HG03280 (cell line): ENCODE measurements around the gene RBBP7.

Experiments
- ATAC-seq: cut with Tn5 transposase; IDR thresholded peaks from one replicate; pipeline ENCODE4 v1.9.1; 2021; ENCODE audit warnings: mild to moderate bottlenecking, moderate library complexity; ENCODE audit not compliant: unreplicated experiment

RBBP7 gene

GRCh38 chrX:16870095-16870861 lies at the start of gene RBBP7:
TSS of gene RBBP7 (minus strand) at chrX:16870362. CDS start at chrX:16870053, 309 bp downstream.
- peak; percentile 74 for ATAC-seq

DNA sequence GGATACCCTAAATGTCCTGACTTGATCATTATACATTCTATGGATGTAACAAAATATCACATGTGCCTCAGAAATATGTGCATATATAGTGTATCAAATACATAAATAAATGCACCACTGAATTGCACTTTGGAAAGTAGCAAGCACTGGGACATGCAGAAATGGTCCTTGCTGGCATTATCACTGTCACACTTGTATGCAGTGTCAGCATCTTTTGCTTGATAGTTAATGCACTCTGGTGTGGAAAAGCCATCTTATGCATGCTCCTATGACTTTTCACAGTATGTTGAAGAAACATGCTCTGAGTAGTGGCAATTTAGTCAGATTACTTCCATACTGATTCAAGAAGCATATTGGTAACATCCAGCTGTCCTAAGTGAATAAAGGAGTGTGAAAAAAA lies 48.8 kb upstream of the RBBP7 start:
- no peak for ATAC-seq

- ATAC-seq = no peak
These were observed 47.0 kb upstream of the RBBP7 start for GRCh38 chrX:16917120-16917519.

DNA sequence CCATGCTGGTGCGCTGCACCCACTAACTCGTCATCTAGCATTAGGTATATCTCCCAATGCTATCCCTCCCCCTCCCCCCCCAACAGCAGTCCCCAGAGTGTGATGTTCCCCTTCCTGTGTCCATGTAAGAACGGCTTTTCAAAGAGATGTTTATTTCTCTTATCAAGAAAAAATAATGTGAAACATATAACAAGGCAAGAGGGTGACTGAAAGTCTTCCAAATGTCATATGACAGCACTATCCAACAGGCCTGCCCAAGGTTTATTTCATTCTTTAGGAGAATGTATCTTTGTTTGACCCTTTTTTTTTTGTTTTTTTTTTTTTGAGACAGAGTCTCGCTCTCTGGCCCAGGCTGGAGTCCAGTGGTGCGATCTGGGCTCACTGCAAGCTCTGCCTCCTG lies 46.4 kb upstream of the RBBP7 start:
- ATAC-seq = no peak

DNA sequence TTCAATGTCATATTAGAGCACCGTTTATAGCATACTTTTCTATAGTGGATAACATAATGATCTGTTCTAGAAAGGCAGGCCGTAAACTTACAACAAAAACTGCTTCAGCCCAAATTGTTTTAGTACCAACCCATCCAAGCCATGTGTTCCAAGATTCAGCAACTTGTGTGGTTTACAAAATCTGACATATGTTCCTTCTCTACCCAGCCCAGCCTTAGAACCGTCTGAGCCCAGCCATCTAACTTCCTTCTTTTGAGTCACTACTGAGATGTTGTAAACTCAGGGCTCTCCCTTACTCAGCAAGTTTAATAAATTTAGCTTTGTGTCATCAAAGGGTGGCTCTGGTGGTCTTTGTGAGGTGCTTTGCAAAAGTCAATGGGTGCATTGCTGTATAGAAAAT lies 43.9 kb upstream of the RBBP7 start:
- ATAC-seq = no peak

DNA sequence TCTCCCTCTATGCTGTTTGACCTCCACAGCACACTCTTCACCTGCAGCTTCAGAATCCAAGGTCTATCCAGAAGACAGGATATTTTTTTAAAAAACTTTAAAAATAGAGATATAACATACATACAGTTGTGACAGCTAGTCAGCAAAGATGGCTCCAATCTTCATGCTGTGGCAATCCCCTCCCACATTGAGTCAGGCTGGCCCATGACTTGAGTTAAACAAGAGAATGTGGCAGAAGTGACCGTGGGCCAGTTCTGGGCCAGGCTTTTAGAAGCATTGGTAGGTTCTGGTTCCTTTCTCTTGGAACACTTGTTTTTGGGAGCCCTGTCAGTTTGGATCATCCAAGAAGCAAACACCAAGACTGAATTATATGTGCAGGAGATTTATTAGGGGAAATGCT lies 40.2 kb upstream of the RBBP7 start:
- ATAC-seq = no peak

DNA sequence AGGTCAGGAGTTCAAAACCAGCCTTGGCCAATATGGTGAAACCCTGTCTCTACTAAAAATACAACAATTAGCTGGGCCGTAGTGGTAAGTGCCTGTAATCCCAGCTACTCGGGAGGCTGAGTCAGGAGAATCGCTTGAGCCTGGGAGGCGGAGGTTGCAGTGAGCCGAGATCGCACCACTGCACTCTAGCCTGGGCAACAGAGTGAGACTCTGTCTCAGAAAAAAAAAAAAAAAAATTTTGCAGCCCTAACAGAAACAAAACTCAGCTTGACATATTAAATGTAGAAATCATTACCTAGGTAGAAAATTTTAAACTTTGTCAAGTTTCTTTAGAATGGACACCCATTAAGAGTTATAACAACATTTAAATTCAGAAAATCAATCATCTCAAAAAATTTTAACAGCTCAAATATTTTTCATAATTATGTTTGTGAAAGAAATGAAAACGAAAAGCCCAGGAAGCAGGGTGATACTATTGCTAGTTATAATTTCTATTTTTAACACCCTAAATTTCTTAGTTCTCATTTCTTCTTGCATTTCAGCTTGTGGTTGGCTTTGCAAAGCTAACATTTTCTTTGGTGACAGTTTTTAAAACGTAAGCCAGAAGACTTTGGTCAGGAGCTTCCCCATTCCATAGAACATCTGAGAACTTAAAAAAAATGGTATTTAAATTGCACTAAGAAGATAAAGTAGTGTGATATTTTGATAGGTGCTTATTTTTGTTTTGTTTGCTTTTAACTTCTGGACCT lies 33.3 kb upstream of the RBBP7 start:
- no peak for ATAC-seq

DNA sequence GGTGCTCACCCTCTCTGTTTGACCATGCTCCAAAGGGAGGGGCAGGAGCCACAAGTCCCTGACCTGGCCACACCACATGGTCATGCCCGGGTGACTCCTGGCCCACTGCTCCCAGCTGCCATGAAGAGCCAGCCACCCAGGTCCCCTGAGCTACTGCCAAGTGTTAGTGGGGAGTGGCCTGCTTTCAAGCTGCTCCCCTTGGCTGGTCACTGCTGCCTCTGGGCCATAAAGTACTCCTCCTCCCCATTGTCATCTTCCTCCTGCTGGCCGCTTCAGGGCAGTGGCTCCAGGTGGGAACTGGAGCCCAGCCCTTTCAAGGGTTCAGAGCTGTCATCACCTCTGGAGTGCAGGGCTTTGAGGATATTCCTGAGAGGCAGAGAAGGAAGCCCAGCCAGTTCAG lies 27.3 kb upstream of the RBBP7 start:
- no peak for ATAC-seq

- ATAC-seq = no peak
These were observed 22.6 kb upstream of the RBBP7 start for GRCh38 chrX:16892504-16893362.

- ATAC-seq = no peak
These were observed 15.5 kb upstream of the RBBP7 start for GRCh38 chrX:16885628-16886027.

- ATAC-seq = no peak
These were observed 13.3 kb upstream of the RBBP7 start for GRCh38 chrX:16883487-16883804.

GRCh38 chrX:16882702-16883486 lies 12.7 kb upstream of the RBBP7 start:
- ATAC-seq = peak; percentile 61

- no peak for ATAC-seq
These were observed 12.0 kb upstream of the RBBP7 start for GRCh38 chrX:16882169-16882568.

GRCh38 chrX:16876696-16877095 lies 6.5 kb upstream of the RBBP7 start:
- ATAC-seq = no peak

- no peak for ATAC-seq
These were observed 4.4 kb upstream of the RBBP7 start for GRCh38 chrX:16874458-16875095.

DNA sequence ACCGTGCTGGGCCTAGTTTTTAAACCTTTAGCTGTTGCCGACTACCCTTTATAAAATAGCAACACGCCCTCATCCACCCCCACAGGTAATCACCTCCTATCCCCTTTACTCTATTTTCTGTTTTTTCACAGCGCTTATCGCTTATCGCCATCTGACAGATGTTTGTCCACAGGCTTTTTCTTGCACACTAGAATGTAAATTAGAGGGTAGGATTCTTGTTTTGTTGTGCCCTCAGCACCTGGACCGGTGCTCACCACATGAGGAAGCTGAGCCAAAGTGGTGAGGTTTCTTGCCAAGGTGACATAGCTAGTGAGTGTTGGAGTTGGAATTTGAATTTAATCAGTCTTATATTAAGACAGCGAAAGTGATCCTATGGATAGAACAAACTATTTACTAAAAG lies 2.9 kb upstream of the RBBP7 start:
- ATAC-seq = no peak

GRCh38 chrX:16870862-16871815 lies 977 bp upstream of the RBBP7 start:
- peak; percentile 3 for ATAC-seq

DNA sequence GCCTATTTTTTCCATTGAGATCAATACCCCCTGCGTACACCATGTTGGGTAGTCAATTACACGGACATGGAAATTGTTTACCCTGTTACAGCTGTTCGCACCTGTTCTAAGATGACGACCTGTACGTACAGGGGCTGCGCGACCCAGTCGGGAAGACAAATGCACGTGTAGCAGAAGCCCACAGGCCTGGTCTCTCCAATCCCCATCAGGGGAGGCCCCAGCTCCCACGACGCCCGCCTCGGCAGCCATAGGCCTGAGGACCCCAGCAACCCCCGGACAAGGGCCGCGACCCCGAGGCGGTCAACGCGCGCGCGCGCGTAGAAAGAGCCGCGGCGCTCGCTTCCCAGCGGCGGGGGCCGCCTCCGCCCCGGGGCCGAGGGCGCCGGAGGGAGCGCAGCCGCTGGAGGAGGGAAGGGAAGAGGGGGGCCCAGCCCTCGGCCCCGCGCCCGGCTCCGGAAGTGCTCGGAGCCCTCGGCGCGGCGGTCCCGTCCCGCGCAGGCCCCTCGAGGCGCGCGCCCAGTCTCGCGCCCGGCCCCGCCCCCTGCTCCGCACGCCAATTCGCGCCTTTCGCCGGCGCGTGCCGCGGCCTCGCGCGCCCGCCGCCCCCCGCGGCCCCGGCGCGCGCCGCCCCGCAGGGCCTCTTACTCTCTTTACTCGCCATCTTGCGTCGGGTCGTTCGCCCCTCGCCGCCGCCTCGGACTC lies 618 bp downstream of the RBBP7 start:
- peak; percentile 50 for ATAC-seq

DNA sequence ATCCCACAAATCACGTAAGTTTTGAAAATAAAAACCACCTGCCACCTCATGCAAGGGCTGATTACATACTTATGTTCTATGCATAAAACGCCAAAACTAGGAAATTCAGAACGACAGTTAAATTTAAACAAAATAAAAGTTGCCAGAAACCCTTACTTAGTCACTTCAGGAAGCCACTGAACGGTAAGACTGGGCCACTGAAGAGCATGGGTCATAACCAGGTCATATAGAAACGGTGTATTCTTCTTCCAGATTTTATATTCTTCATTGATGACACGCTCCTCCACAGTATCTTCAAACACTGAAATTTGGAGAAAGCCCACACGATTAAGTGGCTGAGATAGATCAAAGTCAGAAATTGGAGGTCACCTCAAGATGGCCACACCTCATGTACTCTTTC lies 1.2 kb downstream of the RBBP7 start:
- ATAC-seq = peak; percentile 0
